Measurements from ENCODE around the gene CHD6.

Gene CHD6

GRCh38 chr20:41499064-41499463, 119.1 kb downstream of the CHD6 start:
- POLR2A ChIA-PET, result no interaction called here
- H3K9me3 ChIP-seq (ENCODE audit: control insufficient read depth, insufficient read depth, low read depth, low read length), result no peaks in the 10 kb centered on the region
- H3K36me3 ChIP-seq (ENCODE audit: control insufficient read depth in 2 of 2, insufficient read depth in 1 of 2, low read length in 2 of 2), result peaks cover 0 to 34% of the 10 kb centered on the region in 2 experiments; a peak in 2 of 3 replicates
- no peaks in the 10 kb centered on the region for H3K4me1 ChIP-seq (ENCODE audit: control insufficient read depth, insufficient read depth, low read length)
- TF ChIP-seq MYNN (tag by site-specific recombination; IDR thresholded peaks at IDR 0.05; ENCODE audit: borderline replicate concordance), result no peak
- TF ChIP-seq ZNF792 (tag by site-specific recombination; IDR thresholded peaks at IDR 0.05), result no peak
- TF ChIP-seq ATF2 (tag by site-specific recombination; IDR thresholded peaks at IDR 0.05; ENCODE audit: low read depth), result no peak
- TF ChIP-seq SP7 (tag by site-specific recombination; IDR thresholded peaks at IDR 0.05), result no peak
- TF ChIP-seq ZNF146 (tag by site-specific recombination; IDR thresholded peaks at IDR 0.05), result no peak
- no peak for TF ChIP-seq ZNF514 (tag by site-specific recombination; IDR thresholded peaks at IDR 0.05)
- no peak for TF ChIP-seq ZSCAN16 (tag by site-specific recombination; IDR thresholded peaks at IDR 0.05)
- no peak for TF ChIP-seq ZNF747 (tag by site-specific recombination; IDR thresholded peaks at IDR 0.05)
- TF ChIP-seq ZEB2 (tag by site-specific recombination; IDR thresholded peaks at IDR 0.05), result no peak
- no peak for TF ChIP-seq ZNF596 (tag by site-specific recombination; IDR thresholded peaks at IDR 0.05)
- TF ChIP-seq RBAK (tag by site-specific recombination; IDR thresholded peaks at IDR 0.05), result no peak
- TF ChIP-seq ZNF324 (tag by site-specific recombination; IDR thresholded peaks at IDR 0.05), result no peak
- CTCF ChIA-PET, result interaction anchor here (0.7 kb wide), 2 partner anchors 27 to 60 kb away, joined by 3 to 5 read pairs; no protein-coding TSS in a partner anchor
- H3K27ac ChIP-seq (ENCODE audit: extremely low read depth, low read depth, low read length), result no peak overlapping the region
- H3K4me3 ChIP-seq (ENCODE audit: low read depth, low read length), result no peak overlapping the region

GRCh38 chr20:41497186-41497895, 120.8 kb downstream of the CHD6 start:
- Histone ChIP-seq H3K36me3 (ENCODE audit: control insufficient read depth in 2 of 2, insufficient read depth in 1 of 2, low read length in 2 of 2) (peaks cover 0 to 49% of the 10 kb centered on the region in 2 experiments; a peak in 1 of 3 replicates), H3K27ac (ENCODE audit: extremely low read depth, low read depth, low read length) (no peak overlapping the region), H3K4me3 (ENCODE audit: low read depth, low read length) (no peak overlapping the region), H3K4me1 (ENCODE audit: control insufficient read depth, insufficient read depth, low read length) (no peaks in the 10 kb centered on the region), H3K9me3 (ENCODE audit: control insufficient read depth, insufficient read depth, low read depth, low read length) (no peaks in the 10 kb centered on the region)
- POLR2A ChIA-PET, result no interaction called here
- TF ChIP-seq ZBTB48 (tag by site-specific recombination; IDR thresholded peaks at IDR 0.05) (no peak), FEZF1 (tag by site-specific recombination; IDR thresholded peaks at IDR 0.05) (no peak), SP3 (tag by site-specific recombination; IDR thresholded peaks at IDR 0.05) (no peak), PRDM2 (tag by site-specific recombination; IDR thresholded peaks at IDR 0.05; ENCODE audit: borderline replicate concordance) (no peak), ZNF404 (tag by site-specific recombination; IDR thresholded peaks at IDR 0.05) (no peak), HIC1 (tag by site-specific recombination; IDR thresholded peaks at IDR 0.05) (no peak), BCL11A (tag by site-specific recombination; IDR thresholded peaks at IDR 0.05; ENCODE audit: low read depth) (no peak), ZNF175 (tag by site-specific recombination; IDR thresholded peaks at IDR 0.05) (no peak)
- CTCF ChIA-PET, result interaction anchor here (0.7 kb wide), 1 partner anchor 94 kb away, joined by 5 read pairs; no protein-coding TSS in a partner anchor
